ENCODE measurements around the gene SLCO6A1. TPM values are rescaled to one million over a fixed set of nuclear protein-coding genes. Genes with fewer than 3 reads are reported as not detected.
A peak's percentile ranks its signal among the peaks of the same experiment; 100 is the strongest.

SLCO6A1 gene
- total RNA-seq, 2 donors from 2014 or later: not detected

DNA sequence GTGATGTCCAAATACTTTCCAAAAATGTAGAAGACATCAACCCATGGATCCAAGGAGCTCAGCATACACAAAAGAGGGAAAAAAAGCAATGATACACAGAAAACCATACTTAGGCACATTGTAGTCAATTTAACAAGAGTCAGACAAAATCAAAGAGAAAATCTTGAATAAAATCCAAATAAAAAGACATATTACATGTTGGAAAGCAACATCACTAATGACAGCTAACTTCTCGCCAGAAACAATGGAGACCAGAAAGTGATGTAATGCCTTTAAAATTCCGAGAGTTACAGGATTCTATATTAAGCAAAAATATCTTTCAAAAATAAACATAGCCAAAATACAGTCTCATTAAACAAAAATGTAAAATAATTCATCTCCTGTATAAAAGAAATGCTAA lies 122.9 kb downstream of the SLCO6A1 start:
- no peaks in the 10 kb centered on the region for H3K36me3 ChIP-seq
- no peak for TF ChIP-seq CTCF (IDR thresholded peaks at IDR 0.05)

DNA sequence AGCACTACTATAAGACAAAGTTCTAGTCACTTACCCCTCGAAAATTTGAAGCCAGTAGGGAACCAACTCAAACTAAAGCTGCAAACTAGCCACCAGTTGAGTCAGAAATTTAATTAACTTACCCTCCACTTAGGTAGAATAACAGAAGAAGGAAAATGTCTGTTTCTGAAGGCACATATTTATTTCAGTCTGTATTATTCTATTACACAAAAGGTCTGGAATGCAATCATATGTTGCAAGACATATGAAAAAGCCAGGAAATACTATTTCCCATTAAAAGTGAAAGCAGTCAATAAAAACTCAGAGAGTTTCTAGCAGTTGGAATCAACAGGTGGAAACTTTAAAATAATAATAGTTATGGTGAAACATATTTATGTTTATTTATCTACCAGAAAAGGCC lies 123.5 kb downstream of the SLCO6A1 start:
- Histone ChIP-seq H3K27ac (peak overlapping the region in 1 of 2 donors; percentile 28), H3K36me3 (no peaks in the 10 kb centered on the region), H3K4me1 (ENCODE audit: control insufficient read depth in 1 of 2, low read depth in 2 of 2) (peaks cover 0 to 14% of the 10 kb centered on the region in 2 donors), H3K9me3 (no peaks in the 10 kb centered on the region), H3K4me3 (peak overlapping the region; percentile 44), H3K27me3 (replicated peaks; ENCODE audit: insufficient read depth) (no peaks in the 10 kb centered on the region)
- no peak for DNase-seq (ENCODE audit: low spot score)
- TF ChIP-seq CTCF (IDR thresholded peaks at IDR 0.05): no peak
- no peak for ATAC-seq (ENCODE audit: insufficient number of reproducible peaks, low FRiP score, low read depth)

More for the DNA sequence above, 122.9 kb downstream of the SLCO6A1 start:
- peak overlapping the region in 1 of 2 donors; percentile 28 for H3K27ac ChIP-seq
- H3K9me3 ChIP-seq: no peaks in the 10 kb centered on the region
- ATAC-seq (ENCODE audit: insufficient number of reproducible peaks, low FRiP score, low read depth) (no peak), DNase-seq (ENCODE audit: low spot score) (no peak)
- H3K27me3 ChIP-seq (replicated peaks; ENCODE audit: insufficient read depth): no peaks in the 10 kb centered on the region
- peaks cover 0 to 14% of the 10 kb centered on the region in 2 donors for H3K4me1 ChIP-seq (ENCODE audit: control insufficient read depth in 1 of 2, low read depth in 2 of 2)
- peak overlapping the region; percentile 44 for H3K4me3 ChIP-seq

DNA sequence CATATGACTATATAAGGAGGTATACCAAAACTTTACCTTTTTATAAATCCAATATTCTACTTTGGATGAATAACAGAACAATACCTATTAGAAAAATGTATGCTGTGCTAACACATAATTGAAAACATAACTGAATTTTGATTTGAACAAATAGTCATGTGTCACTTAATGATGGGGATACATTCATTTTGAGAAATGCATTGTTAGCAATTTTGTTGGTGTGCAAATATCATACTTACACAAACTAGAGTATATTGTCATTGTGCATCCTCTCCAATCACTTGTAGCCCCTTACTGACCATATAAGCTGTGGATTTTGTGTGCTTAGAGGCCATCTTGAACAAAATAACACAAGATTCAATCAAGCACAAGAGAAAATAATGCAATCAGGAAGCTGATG lies 130.4 kb downstream of the SLCO6A1 start:
- DNase-seq (ENCODE audit: low spot score) (no peak), ATAC-seq (ENCODE audit: insufficient number of reproducible peaks, low FRiP score, low read depth) (no peak)
- no peaks in the 10 kb centered on the region for H3K9me3 ChIP-seq
- no peak overlapping the region for H3K27ac ChIP-seq
- no peak for TF ChIP-seq CTCF (IDR thresholded peaks at IDR 0.05)
- H3K4me1 ChIP-seq (ENCODE audit: control insufficient read depth in 1 of 2, low read depth in 2 of 2): no peaks in the 10 kb centered on the region
- no peaks in the 10 kb centered on the region for H3K36me3 ChIP-seq
- H3K4me3 ChIP-seq: no peak overlapping the region
- no peaks in the 10 kb centered on the region for H3K27me3 ChIP-seq (replicated peaks; ENCODE audit: insufficient read depth)

- Histone ChIP-seq H3K4me1 (ENCODE audit: control insufficient read depth in 1 of 2, low read depth in 2 of 2) (no peaks in the 10 kb centered on the region), H3K4me3 (no peak overlapping the region), H3K36me3 (no peaks in the 10 kb centered on the region), H3K27ac (no peak overlapping the region), H3K27me3 (replicated peaks; ENCODE audit: insufficient read depth) (no peaks in the 10 kb centered on the region), H3K9me3 (no peaks in the 10 kb centered on the region)
- no peak for TF ChIP-seq CTCF (IDR thresholded peaks at IDR 0.05)
- ATAC-seq (ENCODE audit: insufficient number of reproducible peaks, low FRiP score, low read depth): no peak
- no peak for DNase-seq (ENCODE audit: low spot score)
Observed at GRCh38 chr5:102341681-102342288, 157.0 kb downstream of the SLCO6A1 start.

DNA sequence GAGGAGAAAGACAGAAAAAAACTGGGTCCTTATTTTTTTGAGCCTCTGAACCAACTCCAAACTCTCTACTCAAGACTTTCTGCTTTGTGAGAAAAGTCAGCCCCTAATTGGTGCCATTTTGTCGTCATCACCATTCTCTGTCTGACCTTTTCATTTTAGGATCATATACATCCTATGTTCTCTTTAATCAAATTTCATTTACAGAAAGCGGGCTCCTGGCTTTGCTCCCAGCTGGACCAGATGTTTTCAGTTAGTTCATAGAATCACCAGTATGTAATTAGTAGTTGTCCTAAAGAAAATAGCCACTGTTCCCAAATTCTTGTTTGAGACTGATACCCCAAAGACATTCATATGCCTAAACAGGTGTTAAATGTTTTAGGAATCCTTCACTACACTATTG lies 174.1 kb downstream of the SLCO6A1 start:
- Histone ChIP-seq H3K4me3 (no peak overlapping the region), H3K27me3 (replicated peaks; ENCODE audit: insufficient read depth) (no peaks in the 10 kb centered on the region), H3K4me1 (ENCODE audit: control insufficient read depth in 1 of 2, low read depth in 2 of 2) (no peaks in the 10 kb centered on the region), H3K36me3 (no peaks in the 10 kb centered on the region), H3K9me3 (no peaks in the 10 kb centered on the region), H3K27ac (no peak overlapping the region)
- DNase-seq (ENCODE audit: low spot score) (no peak), ATAC-seq (ENCODE audit: insufficient number of reproducible peaks, low FRiP score, low read depth) (no peak)
- no peak for TF ChIP-seq CTCF (IDR thresholded peaks at IDR 0.05)

Other genes with a start within 250 kb of the SLCO6A1 start
- gene SLCO4C1, start 202.7 kb downstream of the SLCO6A1 start, total RNA-seq: under 1 TPM; 0.14 to 0.35 TPM